Ramos (cell line): Measurements from ENCODE around the gene ERMARD.

ENCODE experiments used
- in situ Hi-C: fragments of 300-500 bp; cut with MboI; formaldehyde crosslinking; loops from one replicate; pipeline ENCODE4 v1.14.3; 2022; ENCODE audit warnings: low sequenced_read_pairs; ENCODE audit not compliant: unreplicated experiment

ERMARD gene

DNA sequence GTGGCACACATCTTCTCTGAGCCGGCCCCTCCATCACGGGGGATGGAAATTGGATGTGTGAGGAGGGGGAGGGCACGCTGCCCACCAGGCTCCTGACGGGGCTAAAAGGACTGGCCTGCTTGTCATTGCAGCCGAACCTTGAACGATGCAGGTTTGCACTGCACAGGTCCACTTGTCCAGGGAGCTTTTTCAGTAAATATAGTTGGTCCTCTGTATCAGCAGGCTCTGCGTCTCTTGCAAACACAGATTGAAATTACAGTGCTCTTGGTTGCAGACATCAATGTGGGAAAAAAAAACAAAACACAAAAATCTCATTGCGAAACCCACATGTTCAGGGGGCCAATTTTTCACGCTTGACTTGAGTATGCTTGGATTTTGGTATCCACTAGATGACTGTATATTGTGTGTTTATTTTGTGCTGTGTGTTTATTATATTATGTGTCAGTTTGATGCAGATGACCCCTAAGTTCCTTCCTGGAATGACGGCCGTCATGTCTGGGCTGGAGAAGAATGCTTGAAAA lies 29.2 kb downstream of the ERMARD start:
- in situ Hi-C loops: no loop called here

DNA sequence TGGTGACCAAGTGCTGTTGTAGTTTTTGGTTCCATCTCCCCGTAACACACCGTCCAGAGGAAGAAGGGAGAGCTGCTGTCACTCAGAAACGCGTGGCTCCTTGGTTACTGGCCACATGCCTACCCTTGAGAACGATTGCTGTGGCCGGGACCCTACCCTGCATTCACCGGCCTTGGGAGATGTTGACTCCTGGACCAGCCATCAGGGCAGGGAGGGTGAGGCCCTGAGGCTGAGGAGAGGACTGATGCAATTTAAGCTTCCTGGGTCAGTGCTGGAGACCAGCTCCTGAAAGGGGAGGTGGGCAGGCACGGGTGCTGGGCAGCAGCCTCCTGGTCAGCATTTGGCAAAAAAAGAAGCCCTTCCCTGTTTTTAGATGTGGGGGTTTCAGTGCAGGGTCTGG lies 31.5 kb downstream of the ERMARD start:
- in situ Hi-C loops: no loop called here

DNA sequence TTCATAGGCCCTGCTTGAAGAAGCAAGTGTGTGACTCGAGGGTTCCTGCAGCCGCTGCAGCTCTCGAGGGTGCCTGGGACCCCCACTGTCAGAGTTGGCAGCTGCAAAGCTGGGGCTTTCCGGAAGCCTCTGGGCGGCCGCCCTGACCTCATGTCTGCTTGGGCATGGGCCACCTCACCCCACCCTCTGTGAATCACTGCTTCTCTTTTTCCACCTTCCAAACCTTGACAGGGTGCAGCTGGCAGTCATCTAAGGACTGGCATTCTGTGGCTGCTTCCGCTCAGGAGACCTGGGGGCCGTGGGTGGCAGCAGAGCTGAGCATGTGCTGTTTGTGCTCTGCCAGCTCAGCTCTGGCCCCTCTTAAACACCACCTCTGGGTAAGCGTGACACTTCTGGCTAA lies 32.0 kb downstream of the ERMARD start:
- in situ Hi-C loops: no loop called here

DNA sequence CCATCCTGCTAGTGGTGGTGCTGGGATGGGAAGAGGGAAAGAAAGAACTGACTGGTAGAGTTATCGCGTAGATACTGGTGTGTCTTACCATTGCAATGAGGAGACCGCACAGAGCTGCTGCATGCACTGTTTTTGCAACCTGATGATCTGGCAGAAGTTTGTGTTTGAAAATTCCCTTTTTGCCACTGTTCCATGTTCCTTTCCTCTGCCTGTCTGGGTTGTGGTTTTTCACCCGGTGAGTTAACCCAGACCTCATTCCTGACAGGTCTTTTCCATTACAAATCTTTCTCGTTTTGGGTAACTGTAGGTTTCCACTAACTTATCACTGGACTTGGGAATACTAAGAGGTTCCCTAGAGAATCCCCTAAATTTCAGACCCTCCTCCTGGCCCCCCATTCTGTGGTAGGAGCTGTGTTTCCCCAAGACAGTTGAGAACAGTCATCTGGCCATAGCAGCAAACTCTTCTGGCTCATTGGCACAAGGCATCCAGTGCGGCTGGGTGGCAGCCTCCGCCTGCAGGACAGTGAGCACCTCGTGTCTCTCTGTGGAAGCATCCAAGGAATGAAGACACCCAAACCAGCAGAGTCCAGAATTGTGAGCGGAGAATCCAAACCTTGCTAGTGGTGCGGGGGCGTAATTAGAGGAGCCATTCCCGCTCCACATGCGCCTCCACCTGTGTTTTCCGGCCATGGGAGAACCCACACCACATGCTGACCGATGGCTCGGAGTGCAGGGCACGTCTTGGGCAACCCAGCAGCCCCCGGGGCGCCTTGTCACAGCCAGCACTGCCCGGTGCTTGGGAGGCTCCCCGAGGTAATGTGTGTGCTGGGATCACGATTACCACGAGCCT lies 32.8 kb downstream of the ERMARD start:
- in situ Hi-C loops: no loop called here

DNA sequence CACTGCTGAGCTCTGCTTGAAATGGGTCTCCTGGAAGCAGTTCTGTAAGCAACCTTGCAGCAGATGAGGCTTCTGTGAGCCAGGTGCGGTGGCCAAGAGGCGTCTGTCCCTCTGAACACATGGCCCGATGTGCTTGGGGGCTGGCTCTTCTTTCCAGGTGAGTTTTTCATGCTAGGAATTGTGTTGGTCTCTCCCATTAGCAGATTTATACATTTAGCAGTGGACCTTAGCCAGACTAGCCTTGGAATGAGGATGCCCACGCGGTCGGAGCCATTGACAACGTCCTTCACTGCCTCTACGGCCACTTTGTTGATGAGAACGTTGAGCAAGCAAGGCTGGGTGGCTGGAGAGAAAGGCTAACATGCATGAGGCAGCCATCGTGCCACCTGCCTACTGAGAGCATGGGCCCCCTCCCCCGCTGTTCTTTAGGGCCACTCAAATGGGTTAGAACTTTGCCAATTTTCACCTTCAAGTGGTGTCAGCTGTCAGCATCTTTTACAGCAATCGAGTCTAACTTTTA lies 33.5 kb downstream of the ERMARD start:
- in situ Hi-C loops: no loop called here

DNA sequence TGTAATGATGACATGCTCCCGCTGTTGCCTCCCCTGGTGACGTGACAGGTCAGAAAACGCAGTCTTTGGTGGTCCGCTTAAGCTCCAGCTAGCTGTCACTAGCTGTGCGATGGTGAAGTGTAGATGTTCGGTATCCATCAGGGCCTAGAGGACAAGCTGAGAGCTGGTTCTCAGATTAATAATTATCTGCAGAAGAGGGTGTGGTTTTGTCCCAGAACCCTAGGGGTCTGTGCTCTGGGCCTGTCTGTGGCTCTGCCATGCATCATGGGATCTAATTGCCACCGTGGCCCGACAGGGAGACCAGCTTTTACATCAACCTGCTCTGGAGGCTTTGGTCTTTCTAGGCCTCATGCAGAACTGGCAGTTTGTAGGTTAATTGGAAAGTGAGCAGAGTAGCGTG lies 34.1 kb downstream of the ERMARD start:
- in situ Hi-C loops: no loop called here

DNA sequence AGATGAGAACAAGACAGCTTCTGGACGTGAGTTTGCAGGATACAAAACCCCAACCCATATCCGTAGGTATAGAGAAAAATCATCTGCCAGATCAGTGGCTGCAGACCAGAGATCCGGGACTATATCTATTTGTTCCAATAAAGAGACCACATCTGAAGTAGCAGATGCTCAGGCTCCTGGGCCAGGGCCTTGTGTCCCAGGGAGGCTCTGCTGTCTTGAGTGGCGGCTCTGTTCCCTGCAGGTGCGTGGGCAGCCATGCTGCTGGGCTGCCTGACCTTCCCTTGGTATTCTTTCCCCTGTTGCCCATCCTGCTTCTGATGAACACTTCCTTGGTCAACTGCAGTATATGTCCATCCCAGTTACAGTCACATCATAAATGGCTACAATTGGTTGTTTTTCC lies 34.9 kb downstream of the ERMARD start:
- in situ Hi-C loops: no loop called here

DNA sequence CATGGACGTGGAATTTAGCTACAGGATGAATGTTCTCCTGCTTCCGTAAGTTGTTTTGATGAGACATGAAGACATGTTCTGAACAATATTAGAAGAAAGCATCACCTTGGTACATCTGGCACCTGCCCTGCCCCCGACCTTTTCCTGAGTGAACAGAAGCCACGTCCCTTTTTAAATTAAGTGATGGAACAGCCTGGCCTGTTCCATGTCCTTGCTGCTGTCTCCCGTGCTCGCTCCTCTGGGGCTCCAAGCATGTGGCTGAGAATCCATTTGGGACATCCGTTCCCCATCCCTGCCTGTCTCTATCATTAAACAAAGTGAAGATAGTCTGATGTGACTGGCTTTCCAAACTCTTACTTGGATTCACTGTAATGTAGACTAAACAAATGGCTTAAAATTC lies 36.4 kb downstream of the ERMARD start:
- in situ Hi-C loops: no loop called here

DNA sequence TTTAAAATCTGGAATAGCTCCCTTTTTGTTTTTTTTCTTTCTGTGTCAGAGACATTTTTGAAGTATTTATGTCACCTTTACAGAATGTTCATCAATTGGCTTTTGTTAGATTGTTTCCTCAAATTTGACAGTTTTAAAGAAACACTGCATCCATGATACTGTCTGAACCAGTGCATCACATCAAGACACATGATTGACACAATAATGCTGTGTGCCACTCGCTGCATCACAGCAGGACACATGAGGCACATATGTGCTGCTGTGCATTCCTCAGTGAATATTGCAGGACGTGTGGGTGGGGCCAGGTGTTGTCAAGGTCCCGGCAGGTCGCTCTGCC lies 37.4 kb downstream of the ERMARD start:
- in situ Hi-C loops: no loop called here

DNA sequence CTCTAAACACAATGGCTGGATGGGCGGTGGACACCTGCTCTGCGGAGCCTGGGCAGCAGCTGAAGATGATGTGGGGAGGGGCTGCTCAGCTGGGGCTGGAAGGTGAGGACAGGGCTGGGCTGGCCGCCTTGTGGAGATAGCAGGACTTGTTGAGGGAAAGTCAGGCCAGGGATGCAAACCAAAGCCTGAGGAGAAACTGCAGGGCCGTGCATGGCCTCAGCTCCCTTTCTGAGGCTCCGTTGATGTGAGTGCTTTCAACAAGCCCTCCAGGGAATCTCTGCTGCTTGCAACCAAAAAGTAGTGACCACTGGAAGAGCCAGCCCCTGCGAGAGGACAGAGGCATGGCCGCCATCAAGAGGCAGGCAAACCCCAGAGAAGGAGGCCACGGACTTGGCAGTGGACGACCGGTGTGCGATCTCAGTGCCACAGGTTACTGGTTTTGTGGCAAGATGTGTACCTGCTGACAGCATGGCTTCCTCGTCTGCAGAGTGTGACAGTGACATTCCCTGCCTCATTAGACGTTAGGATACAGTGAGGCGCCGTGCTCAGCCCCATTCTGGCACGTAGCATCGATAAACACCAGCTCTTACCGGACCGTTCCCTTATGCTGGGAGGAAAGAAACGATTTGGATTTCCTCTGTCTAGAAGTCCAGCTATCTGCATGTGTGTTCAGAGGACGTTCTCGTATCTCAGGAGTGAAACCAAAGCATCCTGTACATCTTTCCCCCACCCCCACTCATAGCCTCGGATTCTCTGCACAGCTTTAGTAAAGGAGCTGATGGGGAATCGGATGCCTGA lies 37.9 kb downstream of the ERMARD start:
- in situ Hi-C loops: no loop called here

DNA sequence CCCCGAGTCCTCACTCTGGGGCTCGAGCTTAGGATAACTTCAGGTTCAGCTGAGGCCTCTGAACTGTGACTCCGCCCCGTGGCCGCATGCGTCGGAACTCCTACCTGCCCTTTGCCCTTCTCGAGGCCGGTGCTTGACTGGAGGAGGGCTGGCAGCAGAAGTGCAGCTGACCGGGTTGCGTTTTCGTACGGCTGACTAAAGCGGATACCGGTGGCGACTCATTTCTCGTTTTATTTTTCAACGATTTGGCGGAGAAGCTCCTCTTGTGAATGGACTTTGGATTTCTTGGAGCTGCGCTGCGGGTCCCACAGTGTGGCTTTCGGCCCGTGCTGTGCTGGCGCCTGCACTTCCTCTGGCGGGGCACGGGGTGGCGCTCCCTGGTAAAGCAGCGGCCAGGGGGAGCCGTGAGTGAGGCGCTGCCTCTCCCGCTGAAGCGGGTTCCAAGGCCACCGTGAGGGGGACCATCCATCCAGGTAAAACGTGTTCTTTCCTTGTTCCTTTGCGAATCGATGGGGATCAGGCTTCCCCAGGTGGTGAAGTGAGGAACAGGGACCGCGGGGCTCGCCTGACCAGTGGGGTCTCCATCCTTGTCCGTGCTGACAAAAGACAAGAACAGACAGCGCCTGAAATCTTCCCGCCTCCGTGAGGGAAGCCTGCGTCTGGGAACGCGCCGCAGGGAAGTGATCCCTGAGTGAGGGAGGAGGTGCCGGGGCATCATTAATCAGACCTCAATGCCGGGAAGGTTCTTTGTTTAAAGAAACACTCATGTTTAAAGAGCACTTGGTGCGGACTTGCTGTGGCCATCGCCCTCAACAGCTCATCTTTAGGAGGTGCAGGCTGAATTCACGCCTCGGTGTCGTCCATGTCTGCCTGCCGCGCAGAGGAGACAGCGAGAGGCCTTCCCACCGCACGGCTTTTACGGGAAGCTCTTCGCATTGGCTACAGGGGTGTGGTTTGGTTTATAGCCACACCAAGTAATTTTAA lies 38.8 kb downstream of the ERMARD start:
- in situ Hi-C loops: loop anchor here (10.0 kb wide), 1 partner anchor 725 kb away; no protein-coding TSS in a partner anchor

DNA sequence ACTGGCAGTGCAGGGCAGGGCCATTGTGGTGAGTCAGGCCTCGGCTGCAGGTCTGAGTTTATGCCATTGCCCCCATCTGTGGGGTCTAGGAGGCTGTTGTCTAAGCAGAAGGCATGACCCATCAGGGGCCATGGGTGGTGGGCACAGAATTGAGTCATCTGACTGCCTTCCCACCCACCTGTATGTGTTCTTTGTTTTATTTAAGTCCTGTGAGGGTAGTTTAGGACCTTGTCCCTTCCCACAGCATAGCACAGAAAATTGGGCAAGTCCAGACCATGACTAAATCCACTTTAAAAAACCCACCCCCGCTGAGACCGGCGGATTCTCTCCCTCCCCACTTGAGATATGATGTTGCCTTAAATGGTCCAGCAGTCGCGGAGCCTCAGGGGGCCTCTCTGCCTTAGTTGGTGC lies 40.3 kb downstream of the ERMARD start:
- in situ Hi-C loops: loop anchor here (10.0 kb wide), 1 partner anchor 723 kb away; no protein-coding TSS in a partner anchor

DNA sequence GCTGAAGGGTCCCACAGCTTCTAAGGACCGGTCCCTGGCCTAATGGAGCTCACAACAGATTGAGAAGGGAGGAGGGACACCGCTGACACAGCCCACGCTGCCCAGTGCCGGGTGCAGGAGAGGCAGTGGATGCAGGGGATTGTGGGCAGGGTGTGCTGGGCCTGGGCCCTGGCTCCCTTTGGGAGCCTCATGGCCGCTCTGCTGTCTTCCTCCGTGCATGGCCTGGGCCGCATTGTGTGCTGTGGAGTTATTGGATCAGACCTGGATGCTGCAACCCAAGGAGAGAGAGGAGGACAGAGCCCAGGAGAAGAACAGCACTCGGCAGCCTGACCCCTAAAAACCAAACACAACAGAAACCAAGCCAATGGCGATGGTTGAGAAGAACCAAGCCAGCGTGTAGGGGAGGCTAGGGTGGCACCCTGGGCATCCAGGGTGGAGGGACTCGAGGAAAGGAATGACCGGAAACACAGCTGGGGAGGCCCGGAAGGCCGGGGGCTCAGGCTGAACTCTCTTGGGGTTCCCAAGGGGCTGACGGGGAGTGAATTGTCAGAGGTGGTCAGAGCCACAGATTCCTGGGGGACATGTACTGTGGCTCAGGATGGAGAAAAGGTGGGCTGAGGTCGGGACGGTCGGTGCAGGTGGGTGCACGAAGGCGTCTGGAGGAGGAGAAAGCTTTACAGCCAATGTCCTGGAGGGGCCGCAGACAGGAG lies 41.0 kb downstream of the ERMARD start:
- in situ Hi-C loops: loop anchor here (10.0 kb wide), 1 partner anchor 722 kb away; no protein-coding TSS in a partner anchor

DNA sequence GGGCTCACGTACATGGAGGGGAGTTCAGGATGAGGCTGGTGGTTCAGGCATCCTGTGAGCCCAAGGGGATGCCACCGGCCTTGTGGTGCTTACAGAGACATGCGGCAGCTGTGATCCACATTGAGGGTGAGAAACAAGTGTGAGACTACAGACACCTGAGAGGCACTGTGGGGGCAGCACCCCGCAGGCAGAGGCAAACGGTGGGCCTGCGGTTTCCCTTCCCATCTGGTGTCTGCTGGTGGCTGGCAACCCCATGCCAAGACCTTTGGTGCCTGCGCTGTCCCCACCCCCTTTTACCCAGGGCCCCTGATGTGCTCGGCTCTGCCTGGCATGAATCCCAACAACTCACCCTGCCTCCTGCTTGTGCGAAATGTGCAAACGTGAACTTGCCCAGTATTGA lies 42.0 kb downstream of the ERMARD start:
- in situ Hi-C loops: loop anchor here (10.0 kb wide), 1 partner anchor 721 kb away; no protein-coding TSS in a partner anchor

DNA sequence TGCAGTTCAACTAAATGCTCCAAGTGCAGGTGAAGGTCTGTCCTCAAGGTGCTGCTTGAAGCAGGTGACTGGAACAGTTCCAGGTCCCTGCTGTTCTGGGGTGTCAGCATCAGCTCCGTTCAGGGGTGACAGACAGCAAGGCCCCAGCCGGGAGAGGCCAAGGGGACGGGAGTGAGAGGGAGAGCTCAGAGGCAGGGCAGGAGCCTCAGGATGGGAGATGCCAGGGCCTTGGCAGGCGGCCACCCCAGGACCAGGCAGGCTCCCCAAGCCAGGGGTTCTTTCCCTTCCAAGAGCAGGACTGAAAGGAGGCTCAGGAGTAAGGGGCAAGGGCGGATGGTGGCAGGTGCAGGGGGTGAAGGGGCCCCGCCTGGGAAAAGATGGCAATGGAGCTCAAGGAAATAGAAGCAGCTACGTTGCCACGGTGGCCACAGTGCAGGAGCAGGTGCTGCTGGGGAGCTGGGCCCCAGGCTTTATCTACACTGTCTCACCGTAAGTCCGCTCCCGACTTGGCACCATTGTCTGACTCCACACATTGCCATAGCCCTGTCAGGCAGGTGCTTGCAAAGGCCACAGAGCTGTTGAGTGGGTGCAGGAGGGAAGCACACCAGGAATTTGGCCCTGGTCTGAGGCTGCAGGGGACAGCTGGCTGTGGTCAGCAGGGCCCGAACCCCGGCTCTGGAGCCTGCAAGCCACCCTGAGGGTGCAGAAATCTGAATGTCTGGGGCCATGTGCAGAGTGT lies 43.1 kb downstream of the ERMARD start:
- in situ Hi-C loops: loop anchor here (10.0 kb wide), 1 partner anchor 720 kb away; no protein-coding TSS in a partner anchor

DNA sequence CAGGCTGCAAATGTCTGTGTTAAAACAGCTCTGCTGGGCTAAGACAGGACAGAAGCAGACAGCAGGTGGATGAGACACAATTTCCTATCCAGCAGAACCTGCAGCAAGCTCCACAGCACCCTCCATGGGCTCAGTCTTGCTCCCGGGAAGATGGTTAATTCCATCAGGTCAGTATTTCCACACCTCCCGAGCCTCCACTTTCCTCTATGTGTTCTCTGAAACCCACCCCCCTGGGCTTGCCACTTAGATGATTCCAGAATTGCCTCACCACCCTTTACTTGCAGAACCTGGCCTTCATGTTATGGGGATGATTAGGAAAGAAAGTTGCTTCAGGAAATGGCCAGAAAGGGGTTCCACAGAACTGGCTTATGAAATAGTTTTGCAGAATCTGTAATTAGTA lies 43.8 kb downstream of the ERMARD start:
- in situ Hi-C loops: loop anchor here (10.0 kb wide), 1 partner anchor 720 kb away; no protein-coding TSS in a partner anchor

DNA sequence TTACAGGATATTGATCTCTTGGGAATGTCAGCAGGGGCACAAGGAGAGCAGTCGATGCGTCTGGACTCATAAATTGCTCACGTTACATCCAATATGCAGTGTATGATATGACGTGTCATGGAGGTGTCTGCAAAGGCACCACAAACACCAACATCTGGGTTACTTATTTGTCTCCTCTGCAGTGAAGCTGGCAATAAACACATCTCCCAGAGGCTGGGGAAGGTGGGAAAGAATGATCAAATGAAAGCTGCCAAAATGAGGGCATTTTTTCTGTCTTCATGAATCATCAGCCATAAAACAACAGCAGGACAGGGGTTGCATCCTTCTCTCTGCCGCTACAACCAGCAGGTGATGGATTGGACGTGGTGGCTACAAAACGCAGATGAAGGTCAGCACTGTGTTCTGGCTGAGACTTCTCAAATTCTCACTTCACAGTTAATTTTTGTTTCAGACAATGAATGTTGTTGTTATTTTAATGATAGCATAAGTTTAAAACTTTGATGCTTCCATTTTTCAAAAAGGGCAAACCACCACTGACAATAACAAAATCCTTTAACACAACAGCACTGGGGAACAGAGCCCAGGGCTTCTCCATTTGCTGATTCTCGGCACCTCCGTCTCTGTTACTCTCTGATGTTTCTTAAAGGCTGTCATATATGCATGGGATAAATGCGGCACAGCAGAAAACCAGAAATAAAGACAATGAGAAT lies 47.5 kb downstream of the ERMARD start:
- in situ Hi-C loops: loop anchor here (10.0 kb wide), 1 partner anchor 716 kb away; no protein-coding TSS in a partner anchor
